ENCODE measurements around the gene PPP2R1B.
"Not testable (repeated sequence)": the region's sequence is repeated elsewhere in the genome, so short reads cannot be mapped to it uniquely, and the experiment has no call there.

PPP2R1B gene

DNA sequence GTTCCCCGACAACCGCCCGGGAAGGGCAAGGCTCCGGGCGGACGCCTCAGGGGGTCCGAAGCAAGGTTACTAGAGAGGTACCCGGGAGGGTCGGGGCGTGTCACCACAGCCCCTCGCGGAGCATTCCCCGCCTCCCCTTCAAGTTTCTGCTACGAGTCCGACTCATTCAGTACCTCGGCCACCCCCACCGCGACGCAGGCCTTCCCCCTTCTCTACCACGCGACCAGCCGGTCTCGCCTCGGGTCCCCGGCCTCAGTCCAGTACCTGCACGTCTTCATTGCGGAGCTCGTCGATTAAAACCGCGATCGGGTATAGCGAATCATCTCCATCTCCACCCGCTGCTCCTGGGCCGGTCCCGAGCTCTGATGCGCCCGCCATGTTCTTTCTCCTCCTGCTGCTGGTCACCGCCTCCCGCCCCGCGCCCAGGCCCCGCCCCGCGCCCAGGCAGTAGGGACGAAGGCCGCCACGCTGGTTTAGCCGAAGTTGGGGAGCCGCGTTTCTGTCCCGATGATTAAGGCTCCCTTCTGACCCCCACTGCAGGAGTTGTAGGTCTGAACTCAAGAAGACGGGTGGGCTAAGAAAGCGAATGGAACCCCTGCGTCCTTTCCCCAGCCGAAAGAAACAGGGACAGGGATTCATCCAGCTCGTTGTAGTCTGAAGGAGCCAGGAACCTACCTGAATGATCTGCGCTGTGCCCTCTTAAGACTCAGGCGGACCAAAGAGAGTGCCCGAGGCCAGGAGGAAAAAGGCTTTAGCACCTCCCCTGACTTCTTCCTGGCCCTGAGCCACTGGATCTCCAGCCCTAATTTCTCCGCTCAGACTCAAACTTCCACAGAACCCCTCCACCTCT lies at the start of gene PPP2R1B:
Gene PPP2R1B (minus strand): TSS at position 406 of the 850 bp plus-strand sequence. CDS start 28 bp downstream, at position 378.
- peak; percentile 86 for DNase-seq

DNA sequence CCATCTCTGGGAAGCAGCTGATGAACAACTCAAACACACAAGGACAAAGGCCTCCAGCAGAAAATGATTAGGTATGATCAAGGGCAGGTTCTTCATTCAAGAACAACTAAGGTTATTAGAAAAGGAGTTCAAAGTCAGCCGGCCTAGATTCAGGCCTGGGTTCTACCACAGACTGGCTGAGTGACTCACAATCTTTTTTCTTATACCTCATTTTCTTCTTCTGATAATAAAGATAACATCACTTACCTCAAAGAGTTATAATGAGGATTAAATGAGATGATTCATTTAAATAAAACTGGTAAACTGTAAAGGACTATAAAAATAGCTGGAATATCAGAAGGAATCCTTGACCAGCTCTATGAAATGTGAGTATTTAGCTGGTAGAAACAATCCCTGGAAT lies 49.3 kb upstream of the PPP2R1B start:
- no peak for DNase-seq

DNA sequence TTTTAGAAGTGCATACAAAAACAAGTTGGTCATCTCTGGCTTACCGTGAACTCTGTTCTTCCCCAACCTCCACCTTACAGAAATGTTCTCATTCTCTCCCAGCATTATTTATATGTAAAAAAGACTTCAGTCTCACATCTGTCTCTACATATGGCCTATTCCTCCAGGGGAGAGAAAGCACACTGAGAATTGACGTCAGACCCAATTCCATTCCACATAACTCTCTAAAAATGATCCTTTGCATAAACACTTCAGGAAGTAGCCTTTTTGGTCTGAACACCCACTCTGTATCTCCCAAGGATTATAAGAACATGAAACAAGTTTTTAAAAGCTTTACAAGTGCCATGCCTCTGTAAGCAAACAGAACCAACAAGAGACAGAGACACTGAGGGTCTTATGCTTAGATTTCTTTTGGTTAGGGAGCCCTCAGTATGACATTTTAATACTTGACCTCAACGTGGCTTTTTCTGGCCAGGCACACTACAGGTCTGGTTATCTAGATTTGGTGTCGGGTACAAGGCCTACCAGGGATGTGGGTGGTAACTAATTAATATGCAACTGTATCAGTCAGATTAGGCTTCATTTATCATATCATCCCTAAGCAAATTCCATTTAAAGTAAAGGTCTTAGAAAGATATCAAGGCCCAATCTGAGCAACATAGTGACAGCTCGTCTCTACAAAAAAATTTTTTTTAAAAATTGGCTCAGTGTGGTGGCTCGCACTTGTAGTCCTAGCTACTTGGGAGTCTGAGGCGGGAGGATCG lies 48.5 kb upstream of the PPP2R1B start:
- peak; percentile 84 for DNase-seq

DNA sequence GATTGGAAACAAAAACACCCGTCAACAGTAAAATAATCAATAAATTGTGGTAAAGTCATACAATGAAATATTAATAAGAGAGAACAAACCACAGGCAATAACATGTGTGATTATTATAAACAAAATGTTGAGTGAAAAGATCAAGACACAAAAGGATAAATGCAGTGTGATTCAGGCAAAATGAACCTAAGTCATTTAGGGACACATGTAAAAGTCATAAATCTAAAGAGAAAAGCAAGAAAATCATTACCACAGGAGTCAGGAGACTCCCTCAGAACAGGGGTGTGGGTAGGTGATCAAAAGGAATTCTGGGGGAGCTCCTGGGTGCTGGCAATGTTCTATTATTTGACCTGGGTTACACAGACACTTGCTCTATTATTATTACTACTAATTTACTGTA lies 47.9 kb upstream of the PPP2R1B start:
- DNase-seq = no peak

GRCh38 chr11:111812211-111812610 lies 46.0 kb upstream of the PPP2R1B start:
- no peak for DNase-seq

- no peak for DNase-seq
Observed at GRCh38 chr11:111811445-111811844, 45.3 kb upstream of the PPP2R1B start.

- DNase-seq = no peak
Observed at GRCh38 chr11:111808834-111809233, 42.6 kb upstream of the PPP2R1B start.

GRCh38 chr11:111808063-111808588 lies 41.9 kb upstream of the PPP2R1B start:
- no peak for DNase-seq

DNA sequence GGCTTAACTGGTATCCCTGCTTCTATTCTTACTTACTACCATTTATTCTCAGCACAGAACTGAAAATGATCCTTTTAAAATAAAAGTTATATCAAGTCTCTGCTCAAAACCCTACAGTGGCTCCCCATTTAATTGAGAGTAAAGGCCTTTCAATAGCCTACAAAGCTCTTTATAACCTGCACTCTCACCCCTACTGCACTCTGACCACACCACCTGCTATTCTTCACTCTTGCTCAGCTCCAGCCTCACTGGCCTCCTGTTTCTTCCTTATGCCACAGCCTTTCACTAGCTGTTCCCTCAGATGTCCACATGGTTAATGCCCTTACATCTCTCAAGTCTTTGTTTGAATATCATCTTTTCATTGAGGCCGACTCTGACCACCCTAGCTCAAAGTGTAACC lies 40.9 kb upstream of the PPP2R1B start:
- no peak for DNase-seq

- DNase-seq = no peak
Observed at GRCh38 chr11:111801135-111801534, 34.9 kb upstream of the PPP2R1B start.

- DNase-seq = no peak
Observed at GRCh38 chr11:111798279-111798678, 32.1 kb upstream of the PPP2R1B start.

- peak; percentile 75 for DNase-seq
Observed at GRCh38 chr11:111797145-111797581, 31.0 kb upstream of the PPP2R1B start.

- peak; percentile 32 for DNase-seq
Observed at GRCh38 chr11:111796696-111797095, 30.5 kb upstream of the PPP2R1B start.

DNA sequence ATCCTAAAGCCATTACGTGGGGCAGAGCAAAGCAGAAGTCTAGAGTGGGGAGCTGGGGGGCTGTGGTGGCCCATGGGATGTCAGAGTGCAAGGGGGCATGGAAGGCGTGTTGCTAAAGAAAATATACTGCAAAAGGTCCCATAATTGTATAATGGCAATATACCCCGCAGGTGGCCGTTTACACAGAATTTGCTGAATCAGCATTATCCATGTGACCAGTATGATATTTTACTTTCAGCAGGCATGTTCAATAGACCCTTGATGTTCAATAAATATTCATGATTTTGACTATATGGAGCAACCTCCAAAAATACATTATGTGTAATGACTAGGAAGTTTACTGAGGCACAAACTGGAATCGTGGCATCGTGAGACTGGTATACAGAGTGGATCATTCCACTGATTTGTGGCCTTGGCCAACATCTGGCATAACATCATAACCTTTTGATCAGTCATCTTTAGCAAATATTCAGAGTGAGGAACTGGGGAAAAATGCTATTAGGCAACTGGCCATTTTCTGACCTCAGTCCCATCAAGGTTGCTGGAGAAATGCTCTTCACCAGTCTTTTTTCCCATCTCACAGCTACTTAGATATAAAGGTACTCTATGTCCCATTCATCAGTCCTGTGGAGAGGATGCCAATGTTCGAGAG lies 29.3 kb upstream of the PPP2R1B start:
- no peak for DNase-seq

DNA sequence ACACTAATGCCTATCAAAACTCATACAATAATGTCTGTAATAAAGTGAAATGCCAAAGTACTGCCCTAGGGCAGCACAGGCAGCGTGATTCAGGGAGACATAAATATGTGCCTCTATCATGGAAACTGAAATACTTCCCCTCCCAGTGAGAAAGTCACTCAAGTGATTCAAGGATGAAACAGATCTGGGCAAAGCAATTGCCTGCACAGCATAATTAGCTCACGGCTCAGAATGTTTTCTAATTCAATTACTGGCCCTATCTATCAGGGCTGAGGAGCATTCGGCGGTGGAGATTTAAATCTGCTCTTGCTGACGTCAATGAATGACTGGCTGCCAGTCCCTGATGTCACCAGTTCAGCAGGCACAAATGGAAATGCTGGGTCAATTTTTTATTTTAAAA lies 27.7 kb upstream of the PPP2R1B start:
- DNase-seq = no peak

DNA sequence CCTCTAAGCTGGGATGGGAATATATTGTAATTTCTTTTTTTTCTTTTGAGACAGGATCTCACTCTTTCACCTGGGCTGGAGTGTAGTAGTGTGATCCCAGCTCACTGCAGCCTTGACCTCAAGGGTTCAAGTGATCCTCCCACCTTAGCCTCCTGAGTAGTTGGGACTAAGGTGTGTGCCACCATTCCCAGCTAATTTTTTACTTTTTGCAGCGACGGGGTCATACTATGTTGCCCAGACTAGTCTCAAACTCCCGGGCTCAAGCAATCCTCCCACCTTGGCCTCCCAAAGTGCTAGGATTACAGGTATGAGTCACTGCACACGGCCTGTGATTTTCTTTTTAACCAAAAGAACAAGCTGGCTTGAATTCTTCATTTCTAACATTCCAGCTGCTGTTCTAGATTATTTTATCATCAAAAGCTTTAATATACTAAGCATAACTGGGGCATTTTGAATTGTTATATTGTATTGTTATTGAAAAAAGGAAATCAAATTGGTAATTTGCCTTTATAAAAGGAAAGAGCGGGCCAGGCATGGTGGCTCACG lies 26.8 kb upstream of the PPP2R1B start:
- DNase-seq = no peak

DNA sequence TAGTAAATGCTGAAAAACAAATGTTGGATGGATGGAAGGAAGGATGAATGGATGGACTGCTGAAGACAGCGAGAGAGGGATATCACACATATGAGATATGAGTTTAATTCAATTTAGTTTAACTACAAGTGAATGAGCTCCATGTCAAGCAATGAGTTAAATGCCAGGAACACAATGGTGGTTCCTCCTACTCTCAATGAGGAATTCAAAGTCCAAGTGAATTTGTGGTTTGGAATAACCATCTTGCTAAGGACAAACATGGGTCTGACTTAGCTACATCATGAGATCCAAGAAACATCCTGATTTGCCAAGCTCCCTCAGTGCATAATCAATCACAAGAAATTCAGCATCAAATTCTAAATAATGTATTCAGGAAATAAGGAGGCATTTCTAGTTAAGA lies 26.1 kb upstream of the PPP2R1B start:
- no peak for DNase-seq

GRCh38 chr11:111788464-111788863 lies 22.3 kb upstream of the PPP2R1B start:
- no peak for DNase-seq

DNA sequence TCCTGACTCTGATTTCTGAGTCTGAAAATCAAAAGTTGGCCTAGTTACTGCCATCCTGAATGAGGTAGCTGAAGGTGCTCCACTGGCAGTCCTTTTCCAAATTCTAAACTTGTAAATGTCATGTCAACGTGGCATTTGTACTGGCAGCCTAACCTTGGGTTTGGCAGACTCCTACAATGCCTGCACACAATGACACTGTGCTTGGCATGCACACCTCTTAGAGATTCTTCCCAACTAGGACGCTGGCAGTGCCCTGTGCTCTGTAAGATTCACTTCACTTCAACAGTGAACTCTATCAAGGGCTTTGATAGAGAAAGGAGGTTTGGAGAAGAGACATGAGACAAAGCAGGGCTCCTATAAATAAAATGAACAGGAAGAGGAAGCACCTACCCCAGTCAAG lies 21.9 kb upstream of the PPP2R1B start:
- DNase-seq = no peak

GRCh38 chr11:111785886-111786412 lies 19.8 kb upstream of the PPP2R1B start:
- no peak for DNase-seq

- DNase-seq = no peak
Observed at GRCh38 chr11:111785076-111785475, 18.9 kb upstream of the PPP2R1B start.

DNA sequence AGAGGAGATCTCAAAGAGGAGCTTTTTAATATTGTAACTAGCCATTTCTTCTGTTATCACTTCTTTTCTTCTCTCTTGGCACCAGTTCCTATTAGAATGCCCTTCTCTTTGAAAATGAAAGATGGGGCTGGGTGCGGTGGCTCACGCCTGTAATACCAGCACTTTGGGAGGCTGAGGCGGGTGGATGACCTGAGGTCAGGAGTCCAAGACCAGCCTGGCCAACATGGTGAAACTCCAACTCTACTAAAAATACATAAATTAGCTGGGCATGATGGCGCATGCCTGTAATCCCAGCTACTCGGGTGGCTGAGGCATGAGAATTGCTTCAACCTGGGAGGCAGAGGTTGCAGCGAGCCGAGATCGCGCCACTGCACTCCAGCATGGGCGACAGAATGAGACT lies 18.1 kb upstream of the PPP2R1B start:
- not testable (repeated sequence) for DNase-seq
